ENCODE data around the gene GRAP2. TPM values are rescaled to one million over a fixed set of nuclear protein-coding genes. Genes with fewer than 3 reads are reported as not detected.

The GRAP2 gene
- total RNA-seq, 1 experiment from 2014 or later, result 0.42 TPM

GRCh38 chr22:39990686-39991085, 89.8 kb downstream of the GRAP2 start:
- Histone ChIP-seq H2AFZ (ENCODE audit: low read depth, low read length, poor library complexity, severe bottlenecking) (no peak overlapping the region), H3K27me3 (ENCODE audit: insufficient read depth, low read length) (no peaks in the 10 kb centered on the region), H3K27ac (ENCODE audit: low read depth, low read length) (no peak overlapping the region), H3K36me3 (ENCODE audit: control insufficient read depth in 1 of 2, insufficient read depth in 2 of 2, low read length in 2 of 2) (no peaks in the 10 kb centered on the region), H3K4me3 (replicated peaks in 1 of 2; ENCODE audit: low read depth in 1 of 2, low read length in 2 of 2) (no peak overlapping the region), H3K79me2 (ENCODE audit: insufficient read depth, low read length) (peaks cover 7% of the 10 kb centered on the region), H3K9me2 (ENCODE audit: insufficient read depth) (no peaks in the 10 kb centered on the region), H4K20me1 (ENCODE audit: insufficient read depth) (no peaks in the 10 kb centered on the region), H3K4me1 (ENCODE audit: control insufficient read depth in 1 of 2, insufficient read depth in 2 of 2, low read length in 2 of 2) (peaks cover 4 to 10% of the 10 kb centered on the region in 2 experiments), H3K9ac (ENCODE audit: low read length) (no peak overlapping the region), H3K4me2 (ENCODE audit: low read length) (no peak overlapping the region), H3K9me3 (ENCODE audit: control insufficient read depth in 1 of 2, insufficient read depth in 1 of 2, low read depth in 1 of 2, low read length in 2 of 2) (no peaks in the 10 kb centered on the region)
- DNase-seq (ENCODE audit: low read depth, low spot score) (no peak), ATAC-seq (no peak)
- CTCF ChIA-PET, result no interaction called here
- RAD21 ChIA-PET (ENCODE audit: low non-redundant PET in 1 of 2, low total read pairs in 2 of 2, uncharacterized antibody in 2 of 2, unreplicated experiment in 2 of 2), result no interaction called here
- no peak for TF ChIP-seq POLR2A (IDR thresholded peaks at IDR 0.05; ENCODE audit: borderline replicate concordance, extremely low read depth, insufficient read depth, insufficient read length)
- TF ChIP-seq SP1 (IDR thresholded peaks at IDR 0.05; ENCODE audit: low read depth), result no peak
- TF ChIP-seq ELF1 (IDR thresholded peaks at IDR 0.05; ENCODE audit: borderline replicate concordance, low read depth), result no peak
- no peak for TF ChIP-seq CBX3 (IDR thresholded peaks at IDR 0.05; ENCODE audit: low read depth)
- no peak for TF ChIP-seq SRF (IDR thresholded peaks at IDR 0.05; ENCODE audit: low read depth)
- no peak for TF ChIP-seq EZH2 (IDR thresholded peaks at IDR 0.05)
- no peak for TF ChIP-seq EZH2phosphoT487 (IDR thresholded peaks at IDR 0.05; ENCODE audit: borderline replicate concordance)
- TF ChIP-seq TCF7L2 (IDR thresholded peaks at IDR 0.05; ENCODE audit: borderline replicate concordance, extremely low read depth, insufficient read depth, insufficient read length), result no peak
- no peak for TF ChIP-seq YY1 (IDR thresholded peaks at IDR 0.05; ENCODE audit: extremely low read depth, insufficient replicate concordance, low read depth, low read length)
- intact Hi-C loops (cut with micrococcal nuclease), result no loop called here
- no TSS peak for BruUV-seq (replicated peaks)
- POLR2A ChIA-PET, result interaction anchor here (0.7 kb wide), 1 partner anchor 458 kb away, joined by 3 read pairs; the partner anchor contains the start of gene RPS19BP1

- no peak for ATAC-seq
- RAD21 ChIA-PET (ENCODE audit: low non-redundant PET in 1 of 2, low total read pairs in 2 of 2, uncharacterized antibody in 2 of 2, unreplicated experiment in 2 of 2), result no interaction called here
- no peak overlapping the region for H3K4me2 ChIP-seq (ENCODE audit: low read length)
- no peak for TF ChIP-seq YY1 (IDR thresholded peaks at IDR 0.05; ENCODE audit: extremely low read depth, insufficient replicate concordance, low read depth, low read length)
- no peak for TF ChIP-seq ATF3 (IDR thresholded peaks at IDR 0.05)
- no peak for TF ChIP-seq POLR2AphosphoS5 (IDR thresholded peaks at IDR 0.05; ENCODE audit: low read depth, low read length)
- TF ChIP-seq SRF (IDR thresholded peaks at IDR 0.05; ENCODE audit: low read depth), result no peak
- no peak for TF ChIP-seq ZBTB33 (IDR thresholded peaks at IDR 0.05; ENCODE audit: extremely low read depth, insufficient replicate concordance, low read length)
- TF ChIP-seq CEBPB (IDR thresholded peaks at IDR 0.05; ENCODE audit: low read depth), result no peak
- no peak for TF ChIP-seq CTCF (IDR thresholded peaks at IDR 0.05 in 2 of 3, conservative IDR thresholded peaks at IDR 0.05 in 1 of 3; ENCODE audit: borderline replicate concordance in 1 of 3, insufficient read depth in 1 of 3, low read depth in 2 of 3, low read length in 2 of 3)
- no peak for TF ChIP-seq EGR1 (IDR thresholded peaks at IDR 0.05; ENCODE audit: low read depth)
- TF ChIP-seq JUND (IDR thresholded peaks at IDR 0.05), result no peak
- no peak for TF ChIP-seq SIN3A (IDR thresholded peaks at IDR 0.05; ENCODE audit: low read depth)
- no peak for TF ChIP-seq EZH2phosphoT487 (IDR thresholded peaks at IDR 0.05; ENCODE audit: borderline replicate concordance)
Measured at GRCh38 chr22:39991159-39991860, 90.4 kb downstream of the GRAP2 start.

More at GRCh38 chr22:39991159-39991860, 90.4 kb downstream of the GRAP2 start:
- Histone ChIP-seq H3K4me1 (ENCODE audit: control insufficient read depth in 1 of 2, insufficient read depth in 2 of 2, low read length in 2 of 2) (peaks cover 4 to 16% of the 10 kb centered on the region in 2 experiments), H3K9me3 (ENCODE audit: control insufficient read depth in 1 of 2, insufficient read depth in 1 of 2, low read depth in 1 of 2, low read length in 2 of 2) (no peaks in the 10 kb centered on the region), H3K27ac (ENCODE audit: low read depth, low read length) (no peak overlapping the region), H3K36me3 (ENCODE audit: control insufficient read depth in 1 of 2, insufficient read depth in 2 of 2, low read length in 2 of 2) (no peaks in the 10 kb centered on the region), H3K4me3 (replicated peaks in 1 of 2; ENCODE audit: low read depth in 1 of 2, low read length in 2 of 2) (no peak overlapping the region), H3K27me3 (ENCODE audit: insufficient read depth, low read length) (no peaks in the 10 kb centered on the region), H3K9me2 (ENCODE audit: insufficient read depth) (no peaks in the 10 kb centered on the region), H3K79me2 (ENCODE audit: insufficient read depth, low read length) (peaks cover 14% of the 10 kb centered on the region), H3K9ac (ENCODE audit: low read length) (no peak overlapping the region), H2AFZ (ENCODE audit: low read depth, low read length, poor library complexity, severe bottlenecking) (no peak overlapping the region), H4K20me1 (ENCODE audit: insufficient read depth) (no peaks in the 10 kb centered on the region)
- no peak for DNase-seq (ENCODE audit: low read depth, low spot score)
- no TSS peak for BruUV-seq (replicated peaks)
- intact Hi-C loops (cut with micrococcal nuclease), result no loop called here
- CTCF ChIA-PET, result no interaction called here
- POLR2A ChIA-PET, result interaction anchor here (0.7 kb wide), 1 partner anchor 459 kb away, joined by 3 read pairs; the partner anchor contains the start of gene RPS19BP1
